ENCODE measurements around the gene AKT1S1. TPM values are rescaled to one million over a fixed set of nuclear protein-coding genes. Genes with fewer than 3 reads are reported as not detected.

The AKT1S1 gene
- total RNA-seq, 6 experiments from 2014 or later, result 98.5 to 128 (median 104) TPM

DNA sequence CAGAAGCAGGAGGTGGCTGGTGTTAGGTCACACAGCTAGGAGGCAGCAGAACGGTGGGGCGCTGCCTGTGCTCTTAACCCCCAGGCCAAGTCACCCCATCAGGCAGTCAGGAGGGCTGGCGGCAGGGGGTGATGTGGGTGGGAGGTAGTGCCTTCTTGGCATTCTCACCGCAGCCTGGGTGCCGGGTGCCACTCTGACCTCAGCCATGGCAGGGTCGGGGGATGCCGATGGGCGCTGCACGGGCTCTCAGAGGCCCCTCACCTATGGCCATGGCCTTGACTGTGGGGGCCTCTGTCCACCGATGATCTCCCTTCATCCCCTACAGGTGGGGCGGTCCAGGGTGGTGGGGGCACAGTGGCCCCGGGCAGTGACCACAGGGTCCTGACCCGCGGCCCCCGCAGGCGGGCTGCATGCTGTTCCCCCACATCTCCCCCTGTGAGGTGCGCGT is 20.6 kb downstream of the AKT1S1 start:
- no peak for DNase-seq
- H3K9me3 Mint-ChIP-seq, result no peaks in the 10 kb centered on the region
- H3K4me3 Mint-ChIP-seq, result no peak overlapping the region; the same call in 1 of the 2 replicates
- H3K27ac Mint-ChIP-seq, result peak overlapping the region; percentile 67
- H3K36me3 Mint-ChIP-seq (ENCODE audit: low read depth), result peaks cover 18% of the 10 kb centered on the region; the same call in 1 of the 2 replicates
- peaks cover 24% of the 10 kb centered on the region for H3K27me3 Mint-ChIP-seq (ENCODE audit: insufficient read depth)
- TF ChIP-seq, protein P1, sequence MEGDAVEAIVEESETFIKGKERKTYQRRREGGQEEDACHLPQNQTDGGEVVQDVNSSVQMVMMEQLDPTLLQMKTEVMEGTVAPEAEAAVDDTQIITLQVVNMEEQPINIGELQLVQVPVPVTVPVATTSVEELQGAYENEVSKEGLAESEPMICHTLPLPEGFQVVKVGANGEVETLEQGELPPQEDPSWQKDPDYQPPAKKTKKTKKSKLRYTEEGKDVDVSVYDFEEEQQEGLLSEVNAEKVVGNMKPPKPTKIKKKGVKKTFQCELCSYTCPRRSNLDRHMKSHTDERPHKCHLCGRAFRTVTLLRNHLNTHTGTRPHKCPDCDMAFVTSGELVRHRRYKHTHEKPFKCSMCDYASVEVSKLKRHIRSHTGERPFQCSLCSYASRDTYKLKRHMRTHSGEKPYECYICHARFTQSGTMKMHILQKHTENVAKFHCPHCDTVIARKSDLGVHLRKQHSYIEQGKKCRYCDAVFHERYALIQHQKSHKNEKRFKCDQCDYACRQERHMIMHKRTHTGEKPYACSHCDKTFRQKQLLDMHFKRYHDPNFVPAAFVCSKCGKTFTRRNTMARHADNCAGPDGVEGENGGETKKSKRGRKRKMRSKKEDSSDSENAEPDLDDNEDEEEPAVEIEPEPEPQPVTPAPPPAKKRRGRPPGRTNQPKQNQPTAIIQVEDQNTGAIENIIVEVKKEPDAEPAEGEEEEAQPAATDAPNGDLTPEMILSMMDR (IDR thresholded peaks at IDR 0.05), result no peak; the same call in 1 of the 2 replicates
- H3K4me1 Mint-ChIP-seq (ENCODE audit: low read depth), result peaks cover 34% of the 10 kb centered on the region

- peak overlapping the region; percentile 28; the same call in 1 of the 2 replicates for H3K4me3 Mint-ChIP-seq
- TF ChIP-seq, protein P1 (IDR thresholded peaks at IDR 0.05), result no peak
- peaks cover 18% of the 10 kb centered on the region; the same call in 1 of the 2 replicates for H3K36me3 Mint-ChIP-seq (ENCODE audit: low read depth)
- H3K4me1 Mint-ChIP-seq (ENCODE audit: low read depth), result peaks cover 34% of the 10 kb centered on the region
- peaks cover 24% of the 10 kb centered on the region for H3K27me3 Mint-ChIP-seq (ENCODE audit: insufficient read depth)
- no peak for DNase-seq
- no peaks in the 10 kb centered on the region for H3K9me3 Mint-ChIP-seq
- peak overlapping the region; percentile 67 for H3K27ac Mint-ChIP-seq
These were observed 21.2 kb downstream of the AKT1S1 start for GRCh38 chr19:49855676-49856573.

- Mint-ChIP-seq H3K27me3 (ENCODE audit: insufficient read depth) (peaks cover 24% of the 10 kb centered on the region), H3K4me3 (no peak overlapping the region), H3K4me1 (ENCODE audit: low read depth) (peaks cover 36% of the 10 kb centered on the region), H3K27ac (peak overlapping the region; percentile 67), H3K36me3 (ENCODE audit: low read depth) (peaks cover 19% of the 10 kb centered on the region), H3K9me3 (no peaks in the 10 kb centered on the region)
- TF ChIP-seq, protein P1 (IDR thresholded peaks at IDR 0.05), result no peak
- no peak for DNase-seq
These were observed 21.9 kb downstream of the AKT1S1 start for GRCh38 chr19:49855277-49855675.

DNA sequence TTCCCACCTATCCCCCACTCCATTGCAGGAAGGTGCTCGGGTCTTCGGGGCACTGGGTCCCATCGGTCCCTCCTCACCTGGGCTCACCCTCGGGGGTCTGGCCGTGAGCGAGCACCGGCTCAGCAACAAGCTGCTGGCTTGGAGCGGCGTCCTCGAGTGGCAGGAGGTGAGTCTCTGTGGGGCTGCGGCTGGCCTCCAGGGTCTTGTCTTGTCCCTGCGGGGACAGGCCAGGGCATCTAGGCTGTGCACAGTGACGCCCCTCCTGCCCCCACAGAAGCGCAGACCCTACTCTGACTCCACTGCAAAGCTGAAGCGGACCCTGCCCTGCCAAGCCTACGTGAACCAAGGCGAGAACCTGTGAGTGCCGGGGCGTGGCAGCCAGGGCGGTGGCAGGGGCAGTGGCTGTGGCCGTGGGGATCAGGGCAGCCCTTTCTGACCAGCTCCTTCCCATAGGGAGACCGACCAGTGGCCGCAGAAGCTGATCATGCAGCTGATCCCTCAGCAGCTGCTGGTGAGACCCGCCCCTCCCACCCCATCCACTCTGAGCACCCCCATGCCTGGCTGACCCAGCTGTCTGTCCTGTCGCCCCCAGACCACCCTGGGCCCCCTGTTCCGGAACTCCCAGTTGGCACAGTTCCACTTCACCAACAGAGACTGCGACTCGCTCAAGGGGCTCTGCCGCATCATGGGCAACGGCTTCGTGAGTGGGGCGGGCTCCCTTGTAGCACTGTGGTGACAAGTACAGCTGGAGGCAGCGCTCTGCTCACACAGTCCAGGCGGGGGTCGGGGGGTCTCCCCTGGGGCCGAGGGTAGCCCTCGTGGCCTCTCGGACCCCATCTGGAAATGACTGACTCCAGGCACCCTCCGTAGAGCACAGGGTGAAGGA is 22.5 kb downstream of the AKT1S1 start:
- TF ChIP-seq, protein P1 (IDR thresholded peaks at IDR 0.05), result no peak
- no peak overlapping the region for H3K4me3 Mint-ChIP-seq
- H3K27ac Mint-ChIP-seq, result no peak overlapping the region
- DNase-seq, result no peak
- H3K36me3 Mint-ChIP-seq (ENCODE audit: low read depth), result peaks cover 24% of the 10 kb centered on the region
- peaks cover 6% of the 10 kb centered on the region; the same call in 1 of the 2 replicates for H3K9me3 Mint-ChIP-seq
- H3K4me1 Mint-ChIP-seq (ENCODE audit: low read depth), result peaks cover 38% of the 10 kb centered on the region
- H3K27me3 Mint-ChIP-seq (ENCODE audit: insufficient read depth), result peaks cover 20% of the 10 kb centered on the region

DNA sequence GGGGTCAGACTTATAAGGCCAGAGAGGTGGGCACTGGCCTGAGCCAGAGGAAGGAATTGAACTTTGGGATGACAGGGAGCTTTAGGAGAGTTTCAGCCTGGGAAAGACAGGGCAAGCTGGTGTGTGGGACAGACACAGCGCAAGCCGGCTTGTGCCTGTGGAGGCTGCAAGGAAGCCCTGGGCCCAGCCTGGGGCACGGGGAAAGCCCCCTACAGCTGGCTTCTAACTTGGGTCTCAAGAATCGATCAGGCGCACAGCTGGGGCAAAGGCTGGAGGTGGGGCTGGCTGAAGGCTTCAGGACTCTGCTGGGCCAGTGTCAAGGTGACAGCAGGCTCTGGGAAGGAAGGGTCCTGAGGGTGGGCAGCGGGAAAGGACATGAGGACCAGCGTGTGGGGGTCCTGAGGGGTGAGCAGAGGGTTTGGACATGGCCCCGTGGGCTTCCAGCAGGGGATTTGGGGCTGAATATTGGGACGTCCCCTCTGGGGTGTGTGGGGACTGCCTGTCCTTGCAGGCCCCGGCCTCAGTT is 23.2 kb downstream of the AKT1S1 start:
- TF ChIP-seq, protein P1 (IDR thresholded peaks at IDR 0.05), result no peak
- peaks cover 10% of the 10 kb centered on the region for H3K9me3 Mint-ChIP-seq
- H3K4me3 Mint-ChIP-seq, result peak overlapping the region; percentile 10; the same call in 1 of the 2 replicates
- H3K27ac Mint-ChIP-seq, result peak overlapping the region; percentile 42
- H3K27me3 Mint-ChIP-seq (ENCODE audit: insufficient read depth), result peaks cover 17% of the 10 kb centered on the region
- peaks cover 35% of the 10 kb centered on the region for H3K4me1 Mint-ChIP-seq (ENCODE audit: low read depth)
- H3K36me3 Mint-ChIP-seq (ENCODE audit: low read depth), result peaks cover 26% of the 10 kb centered on the region
- DNase-seq, result no peak
